GM12892 (cell line): ENCODE data around the gene EPS15.
"Not testable (repeated sequence)": the region's sequence is repeated elsewhere in the genome, so short reads cannot be mapped to it uniquely, and the experiment has no call there.

ENCODE experiments used
- POLR2AphosphoS5 ChIP-seq: IDR thresholded peaks from 2 replicates; pipeline ENCODE4 v1.6.1; 2011; ENCODE audit warnings: low read depth, low read length, control low read depth
- TAF1 ChIP-seq: IDR thresholded peaks from 2 replicates; pipeline ENCODE4 v1.6.1; 2011; ENCODE audit warnings: low read depth, mild to moderate bottlenecking, control low read depth, low read length, borderline replicate concordance

DNA sequence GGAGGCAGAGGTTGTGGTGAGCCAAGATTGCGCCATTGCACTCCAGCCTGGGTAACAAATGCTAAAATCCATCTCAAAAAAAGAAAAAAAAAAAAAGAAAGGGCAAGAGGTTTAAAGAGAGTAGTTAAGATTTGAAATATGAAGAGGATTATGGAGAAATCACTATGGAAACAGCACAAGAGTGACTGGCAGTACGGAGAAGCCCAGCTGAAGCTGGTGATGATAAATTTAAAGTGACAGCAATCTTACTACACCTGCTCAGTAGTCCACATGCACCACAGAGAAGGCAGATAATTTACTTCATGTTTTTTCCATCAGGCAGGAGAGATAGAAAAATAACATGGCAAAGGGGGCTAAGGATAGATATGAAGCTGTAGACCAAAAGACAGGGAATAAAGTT, 56.8 kb downstream of the EPS15 start:
- TF ChIP-seq TAF1, POLR2AphosphoS5: not testable (repeated sequence)
